NCI-H2029 (cell line): ENCODE results near the gene BTNL8.

ENCODE experiments used
- DNase-seq: peaks from one replicate; lab custom pipeline; 2025; lab: John Stamatoyannopoulos, UW

The BTNL8 gene

DNA sequence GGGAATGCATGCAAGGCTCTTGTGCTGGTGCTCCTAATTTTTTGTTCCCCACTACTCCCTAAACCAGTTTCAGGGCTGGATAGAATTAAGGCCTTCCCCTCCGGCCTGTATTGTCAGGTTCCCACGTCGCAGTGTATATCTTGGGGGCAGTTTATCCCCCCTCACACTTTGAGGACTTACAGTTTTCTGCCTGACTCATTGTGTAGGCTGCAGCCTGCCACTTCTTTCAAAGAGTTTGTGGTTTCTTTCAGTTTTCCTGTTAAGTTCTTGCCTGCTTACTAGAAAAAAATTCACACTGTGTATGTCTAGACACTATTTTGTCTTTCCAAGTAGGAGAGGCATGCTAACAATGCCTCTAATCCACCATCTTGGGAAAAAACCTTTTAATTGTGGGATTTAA is 61.2 kb downstream of the BTNL8 start:
- DNase-seq: no peak

- DNase-seq: no peak
Measured at GRCh38 chr5:180969406-180969805, 70.4 kb downstream of the BTNL8 start.

DNA sequence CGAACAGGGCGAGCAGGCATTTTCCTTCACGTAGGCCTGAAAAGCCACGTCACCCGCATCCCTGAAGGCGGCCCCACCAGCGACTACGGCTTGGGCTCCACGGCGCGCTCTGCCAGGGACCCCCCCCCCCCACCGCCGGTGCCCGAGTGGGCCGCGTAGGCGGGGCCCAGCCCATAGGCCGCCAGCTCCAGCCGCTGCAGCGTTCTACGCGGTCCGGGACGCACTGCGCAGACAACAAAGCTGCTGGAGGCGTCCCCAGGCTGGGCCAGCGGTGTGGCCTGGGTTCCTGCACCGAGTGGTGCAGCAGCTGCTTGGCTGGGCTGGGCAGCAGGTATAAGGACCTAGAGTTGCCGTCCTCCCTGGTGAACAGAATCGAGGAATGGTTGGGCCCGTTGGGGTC is 71.4 kb downstream of the BTNL8 start:
- DNase-seq: no peak

GRCh38 chr5:180970875-180971274 is 71.9 kb downstream of the BTNL8 start:
- DNase-seq: no peak

GRCh38 chr5:180974612-180975315 is 75.8 kb downstream of the BTNL8 start:
- DNase-seq: no peak

GRCh38 chr5:180975338-180975737 is 76.4 kb downstream of the BTNL8 start:
- DNase-seq: no peak

GRCh38 chr5:180976518-180976917 is 77.6 kb downstream of the BTNL8 start:
- no peak for DNase-seq

GRCh38 chr5:180977852-180978251 is 78.9 kb downstream of the BTNL8 start:
- no peak for DNase-seq

DNA sequence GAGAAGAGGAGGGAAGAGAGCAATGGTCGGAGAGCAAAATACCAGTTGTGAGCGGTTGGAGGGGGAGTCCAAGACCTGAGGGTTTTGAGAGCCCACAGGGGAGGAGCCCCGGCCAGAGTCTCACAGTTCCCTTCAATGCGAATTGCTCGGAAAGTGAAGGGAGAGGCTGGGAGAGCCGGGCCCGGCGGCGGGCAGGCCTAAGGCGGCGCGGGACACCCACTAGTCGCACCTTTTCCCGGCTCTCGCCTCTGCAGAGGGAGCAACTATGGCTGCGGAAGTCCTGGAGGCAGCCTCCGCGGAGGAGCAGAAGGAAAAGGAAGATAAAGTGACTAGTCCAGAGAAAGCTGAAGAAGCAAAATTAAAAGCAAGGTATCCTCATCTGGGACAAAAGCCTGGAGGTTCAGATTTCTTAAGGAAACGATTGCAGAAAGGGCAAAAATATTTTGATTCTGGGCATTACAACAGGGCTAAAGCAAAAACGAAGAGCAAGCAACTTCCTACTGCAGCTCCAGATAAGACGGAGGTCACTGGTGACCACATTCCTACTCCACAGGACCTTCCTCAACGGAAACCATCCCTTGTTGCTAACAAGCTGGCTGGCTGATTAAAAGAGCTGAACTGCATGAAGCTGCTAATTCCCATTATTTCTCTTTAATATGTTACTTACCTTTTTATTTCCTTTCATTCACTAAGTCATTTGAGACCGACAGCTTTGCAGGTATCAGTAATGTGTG is 83.2 kb downstream of the BTNL8 start:
- no peak for DNase-seq

- DNase-seq: no peak
Measured at GRCh38 chr5:180988016-180988415, 89.1 kb downstream of the BTNL8 start.

DNA sequence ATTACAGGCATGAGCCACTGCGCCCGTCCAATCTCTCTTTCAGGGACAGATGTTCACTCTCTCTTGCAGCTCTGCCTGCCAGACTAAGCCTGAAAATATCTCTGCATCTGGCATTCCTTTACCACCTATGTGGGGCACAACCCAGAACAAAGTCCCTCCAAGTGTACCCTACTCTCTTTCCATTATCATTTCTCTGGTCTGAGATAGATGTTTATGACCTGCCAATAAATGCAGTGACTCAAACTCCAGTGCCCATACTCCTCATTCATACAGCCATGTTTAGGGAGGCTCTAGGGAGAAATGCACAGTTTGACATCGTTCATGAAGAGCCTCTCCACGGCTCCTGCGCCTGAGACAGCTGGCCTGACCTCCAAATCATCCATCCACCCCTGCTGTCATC is 89.6 kb downstream of the BTNL8 start, which contains the start of gene BTNL3:
Gene BTNL3 (plus strand): TSS at position 255 of the 400 bp plus-strand sequence. CDS start 183 bp downstream, outside the sequence.
- DNase-seq: no peak

DNA sequence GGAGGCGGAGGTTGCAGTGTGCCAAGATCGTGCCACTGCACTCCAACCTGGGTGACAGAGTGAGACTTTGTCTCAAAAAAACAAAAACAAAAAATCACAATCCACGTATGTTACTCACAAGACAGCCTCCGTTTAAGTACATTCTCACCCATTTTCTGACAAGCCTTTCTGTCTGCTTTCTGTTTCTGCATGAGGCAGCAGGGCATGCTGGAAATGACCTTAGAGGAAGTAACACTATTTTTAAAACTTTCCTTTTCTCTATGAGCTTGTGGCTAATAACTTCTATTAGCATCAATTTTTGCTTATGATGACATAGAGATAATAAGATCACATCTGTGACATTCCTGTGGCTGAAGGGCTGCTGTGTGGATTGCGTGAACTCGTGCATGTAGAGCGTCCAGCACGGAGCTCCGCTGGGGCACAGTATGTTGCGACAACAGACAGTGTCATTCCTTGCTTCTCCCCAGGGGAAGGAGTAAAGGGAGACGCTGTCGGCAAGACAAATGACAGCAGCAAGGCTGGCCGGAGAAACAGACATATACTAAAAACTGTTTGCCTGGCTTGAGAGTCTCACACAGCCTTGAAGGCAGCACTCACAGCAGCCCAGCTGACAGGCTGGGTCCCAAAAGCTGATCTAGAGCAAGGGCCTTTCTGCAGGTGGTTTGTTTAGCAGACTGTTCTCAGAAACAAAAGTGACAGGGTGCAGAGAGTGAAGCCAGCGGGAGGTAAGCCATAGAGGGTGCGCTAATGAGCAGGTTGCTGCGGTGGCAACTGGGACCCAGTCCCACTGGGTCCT is 91.3 kb downstream of the BTNL8 start:
- no peak for DNase-seq

DNA sequence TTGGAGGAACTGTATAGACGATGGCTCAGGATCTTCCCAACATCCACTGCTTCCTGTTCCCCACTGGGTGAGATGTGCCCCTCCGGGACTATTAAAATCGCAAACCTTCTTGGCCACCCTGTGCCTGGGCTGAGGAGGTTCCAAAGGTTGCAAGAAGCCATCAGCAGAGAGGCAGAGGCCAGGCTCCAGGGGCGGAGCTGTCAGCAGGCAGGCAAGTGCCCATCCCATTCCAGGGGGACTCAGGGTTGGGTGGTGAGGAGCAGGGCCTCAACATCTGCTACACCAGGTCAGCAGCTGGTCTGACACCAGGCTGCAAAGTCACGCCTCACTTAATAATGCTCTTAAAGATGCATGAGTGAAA is 91.9 kb downstream of the BTNL8 start:
- no peak for DNase-seq
